HG03432 (cell line): ENCODE data around the gene MNX1.

ENCODE experiments used
- ATAC-seq: cut with Tn5 transposase; IDR thresholded peaks from one replicate; pipeline ENCODE4 v1.9.1; 2021; ENCODE audit warnings: mild to moderate bottlenecking, moderate library complexity; ENCODE audit not compliant: unreplicated experiment

MNX1 gene

GRCh38 chr7:157010588-157011332, at the start of gene MNX1:
Gene MNX1 (minus strand): TSS chr7:157010663. CDS start chr7:157010350, 313 bp downstream.
- peak; percentile 78 for ATAC-seq

- no peak for ATAC-seq
Observed at GRCh38 chr7:157059534-157059933, 49.1 kb upstream of the MNX1 start.

GRCh38 chr7:157058701-157059100, 48.2 kb upstream of the MNX1 start:
- ATAC-seq: no peak

- no peak for ATAC-seq
Observed at GRCh38 chr7:157058068-157058467, 47.6 kb upstream of the MNX1 start.

- no peak for ATAC-seq
Observed at GRCh38 chr7:157056957-157057902, 46.8 kb upstream of the MNX1 start.

- ATAC-seq: no peak
Observed at GRCh38 chr7:157056246-157056645, 45.8 kb upstream of the MNX1 start.

- ATAC-seq: no peak
Observed at GRCh38 chr7:157054927-157055326, 44.5 kb upstream of the MNX1 start.

GRCh38 chr7:157053118-157053517, 42.7 kb upstream of the MNX1 start:
- no peak for ATAC-seq

- ATAC-seq: no peak
Observed at GRCh38 chr7:157047148-157047547, 36.7 kb upstream of the MNX1 start.

GRCh38 chr7:157046681-157047080, 36.2 kb upstream of the MNX1 start:
- ATAC-seq: no peak

GRCh38 chr7:157044943-157045660, 34.6 kb upstream of the MNX1 start:
- no peak for ATAC-seq

- no peak for ATAC-seq
Observed at GRCh38 chr7:157044147-157044687, 33.8 kb upstream of the MNX1 start.

- ATAC-seq: no peak
Observed at GRCh38 chr7:157043745-157044144, 33.3 kb upstream of the MNX1 start.

GRCh38 chr7:157041514-157042277, 31.2 kb upstream of the MNX1 start:
- ATAC-seq: no peak

- no peak for ATAC-seq
Observed at GRCh38 chr7:157041004-157041403, 30.5 kb upstream of the MNX1 start.

- no peak for ATAC-seq
Observed at GRCh38 chr7:157037635-157038034, 27.2 kb upstream of the MNX1 start.

GRCh38 chr7:157037028-157037427, 26.6 kb upstream of the MNX1 start:
- no peak for ATAC-seq

GRCh38 chr7:157035979-157036378, 25.5 kb upstream of the MNX1 start:
- no peak for ATAC-seq

- ATAC-seq: no peak
Observed at GRCh38 chr7:157035302-157035701, 24.8 kb upstream of the MNX1 start.
